Measurements from ENCODE around the gene DVL2. TPM values are rescaled to one million over a fixed set of nuclear protein-coding genes. Genes with fewer than 3 reads are reported as not detected.

DVL2 gene
- total and polyA plus RNA-seq, 12 donors, result 11.8 to 87.2 (median 44.4) TPM

- intact Hi-C loops (cut with DNase I), result no loop called here
- TF ChIP-seq CTCF (IDR thresholded peaks at IDR 0.05) (no peak), POLR2A (IDR thresholded peaks at IDR 0.05) (peak in 1 of 2 donors; percentile 12)
- Histone ChIP-seq H3K4me1 (replicated peaks in 1 of 2) (peaks cover 22 to 38% of the 10 kb centered on the region in 2 donors), H3K27ac (peak overlapping the region in 4 of 5 donors; percentile 16 to 59 (median 54)), H3K9me3 (replicated peaks in 1 of 3) (no peaks in the 10 kb centered on the region), H3K27me3 (no peaks in the 10 kb centered on the region), H3K4me3 (no peak overlapping the region), H3K36me3 (replicated peaks in 1 of 2) (peaks cover 0 to 86% of the 10 kb centered on the region in 2 donors)
- WGBS, 4 donors, result 53 to 81% (median 76%) methylated on average over 4 to 21 of the region's 21 CpGs
- DNase-seq, result peak in 3 of 7 donors; percentile 60 to 69 (median 64)
Observed at GRCh38 chr17:7225711-7226331, 8.5 kb downstream of the DVL2 start.

GRCh38 chr17:7224661-7225111 lies 9.6 kb downstream of the DVL2 start:
- Histone ChIP-seq H3K27me3 (no peaks in the 10 kb centered on the region), H3K36me3 (replicated peaks in 1 of 2) (peaks cover 0 to 77% of the 10 kb centered on the region in 2 donors), H3K9me3 (replicated peaks in 1 of 3) (no peaks in the 10 kb centered on the region), H3K4me1 (replicated peaks in 1 of 2) (peaks cover 26 to 43% of the 10 kb centered on the region in 2 donors), H3K4me3 (no peak overlapping the region), H3K27ac (peak overlapping the region in 4 of 5 donors; percentile 16 to 100 (median 58))
- intact Hi-C loops (cut with DNase I), result no loop called here
- TF ChIP-seq CTCF (IDR thresholded peaks at IDR 0.05), result no peak
- no peak for TF ChIP-seq POLR2A (IDR thresholded peaks at IDR 0.05)
- peak in 4 of 7 donors; percentile 55 to 68 (median 66) for DNase-seq
- 24 to 46% (median 43%) methylated on average over 10 to 15 of the region's 15 CpGs; no CpG with 5 or more reads in 1 of the 4 donors for whole genome bisulfite sequencing, 4 donors

- H3K4me1 ChIP-seq (replicated peaks in 1 of 2), result peaks cover 26 to 47% of the 10 kb centered on the region in 2 donors
- H3K27ac ChIP-seq, result peak overlapping the region in 4 of 5 donors; percentile 38 to 100 (median 44)
- 32 to 55% (median 40%) methylated on average over 1 to 10 of the region's 10 CpGs for whole genome bisulfite sequencing, 4 donors
- H3K27me3 ChIP-seq, result no peaks in the 10 kb centered on the region
- H3K36me3 ChIP-seq (replicated peaks in 1 of 2), result peaks cover 0 to 71% of the 10 kb centered on the region in 2 donors
- no peaks in the 10 kb centered on the region for H3K9me3 ChIP-seq (replicated peaks in 1 of 3)
- DNase-seq, result peak in 4 of 7 donors; percentile 51 to 66 (median 61)
- peak in 1 of 2 donors; percentile 27 for TF ChIP-seq POLR2A (IDR thresholded peaks at IDR 0.05)
- no peak for TF ChIP-seq CTCF (IDR thresholded peaks at IDR 0.05)
- intact Hi-C loops (cut with DNase I), result no loop called here
- no peak overlapping the region for H3K4me3 ChIP-seq
Observed at GRCh38 chr17:7224110-7224509, 10.2 kb downstream of the DVL2 start.

- Histone ChIP-seq H3K4me1 (replicated peaks in 1 of 2) (peaks cover 26 to 54% of the 10 kb centered on the region in 2 donors), H3K9me3 (replicated peaks in 1 of 3) (no peaks in the 10 kb centered on the region), H3K4me3 (no peak overlapping the region), H3K27me3 (no peaks in the 10 kb centered on the region), H3K36me3 (replicated peaks in 1 of 2) (peaks cover 0 to 64% of the 10 kb centered on the region in 2 donors), H3K27ac (peak overlapping the region in 3 of 5 donors; percentile 38 to 100 (median 51))
- no peak for TF ChIP-seq POLR2A (IDR thresholded peaks at IDR 0.05)
- no peak for TF ChIP-seq CTCF (IDR thresholded peaks at IDR 0.05)
- 67 to 73% (median 72%) methylated on average over 1 to 4 of the region's 4 CpGs for WGBS, 4 donors
- intact Hi-C loops (cut with DNase I), result no loop called here
- DNase-seq, result peak in 1 of 7 donors; percentile 48
Observed at GRCh38 chr17:7223375-7223774, 10.9 kb downstream of the DVL2 start.
